HG03060 (cell line): ENCODE data around the gene ADORA2B.

ENCODE experiments used
- ATAC-seq: cut with Tn5 transposase; IDR thresholded peaks from one replicate; pipeline ENCODE4 v1.9.1; 2021; ENCODE audit warnings: low read depth, moderate number of reproducible peaks; ENCODE audit not compliant: unreplicated experiment

The ADORA2B gene

GRCh38 chr17:15952916-15953790 is 8.2 kb downstream of the ADORA2B start:
- ATAC-seq: no peak

GRCh38 chr17:15954222-15954621 is 9.3 kb downstream of the ADORA2B start:
- ATAC-seq: no peak

GRCh38 chr17:15955793-15956541 is 11.0 kb downstream of the ADORA2B start:
- no peak for ATAC-seq

GRCh38 chr17:15957206-15957605 is 12.3 kb downstream of the ADORA2B start:
- ATAC-seq: no peak

GRCh38 chr17:15957608-15958307 is 12.8 kb downstream of the ADORA2B start:
- ATAC-seq: no peak

GRCh38 chr17:15958484-15958854 is 13.5 kb downstream of the ADORA2B start:
- ATAC-seq: no peak

GRCh38 chr17:15963670-15964110 is 18.8 kb downstream of the ADORA2B start:
- no peak for ATAC-seq

GRCh38 chr17:15965528-15965927 is 20.6 kb downstream of the ADORA2B start:
- no peak for ATAC-seq

- ATAC-seq: no peak
These were observed 21.4 kb downstream of the ADORA2B start for GRCh38 chr17:15966183-15966878.

- no peak for ATAC-seq
These were observed 21.9 kb downstream of the ADORA2B start for GRCh38 chr17:15966879-15967248.

GRCh38 chr17:15967706-15968399 is 22.9 kb downstream of the ADORA2B start:
- ATAC-seq: no peak

GRCh38 chr17:15969463-15969862 is 24.5 kb downstream of the ADORA2B start:
- ATAC-seq: no peak

- ATAC-seq: no peak
These were observed 25.6 kb downstream of the ADORA2B start for GRCh38 chr17:15970500-15970899.

- no peak for ATAC-seq
These were observed 26.3 kb downstream of the ADORA2B start for GRCh38 chr17:15971098-15971678.

GRCh38 chr17:15971882-15972281 is 27.0 kb downstream of the ADORA2B start:
- no peak for ATAC-seq

- no peak for ATAC-seq
These were observed 27.6 kb downstream of the ADORA2B start for GRCh38 chr17:15972497-15972951.

GRCh38 chr17:15973016-15973415 is 28.1 kb downstream of the ADORA2B start:
- no peak for ATAC-seq

- ATAC-seq: no peak
These were observed 28.9 kb downstream of the ADORA2B start for GRCh38 chr17:15973834-15974233.

- ATAC-seq: no peak
These were observed 33.0 kb downstream of the ADORA2B start for GRCh38 chr17:15977894-15978293.
